Neuronal stem cell (in vitro differentiated cells): ENCODE measurements around the gene LSM12.
A peak's percentile ranks its signal among the peaks of the same experiment; 100 is the strongest.
"Not testable (repeated sequence)": the region's sequence is repeated elsewhere in the genome, so short reads cannot be mapped to it uniquely, and the experiment has no call there.

Experiments used
- DNase-seq: peaks from one replicate; pipeline ENCODE4 v3.0.0-alpha.2; 2013; ENCODE audit warnings: low spot score
- H2AFZ ChIP-seq: one replicate; pipeline ENCODE4 v1.6.1; 2013; ENCODE audit warnings: mild to moderate bottlenecking, low read length, inconsistent platforms
- H2AK5ac ChIP-seq: 2 replicates; pipeline ENCODE4 v1.6.1; 2013; ENCODE audit warnings: low read depth, mild to moderate bottlenecking, inconsistent platforms, low read length, moderate library complexity, mixed read lengths
- H2BK120ac ChIP-seq: 2 replicates; pipeline ENCODE4 v1.6.1; 2013; ENCODE audit warnings: low read depth, mild to moderate bottlenecking, inconsistent platforms, low read length, moderate library complexity, mixed read lengths
- H2BK12ac ChIP-seq: one replicate; pipeline ENCODE4 v1.6.1; 2013; ENCODE audit warnings: low read length, inconsistent platforms
- H2BK15ac ChIP-seq: 2 replicates; pipeline ENCODE4 v1.6.1; 2013; ENCODE audit warnings: mild to moderate bottlenecking, low read length, inconsistent platforms, mixed read lengths
- H2BK5ac ChIP-seq: one replicate; pipeline ENCODE4 v1.6.1; 2013; ENCODE audit warnings: inconsistent platforms, mild to moderate bottlenecking, low read length, moderate library complexity
- H3K14ac ChIP-seq: one replicate; pipeline ENCODE4 v1.6.1; 2013; ENCODE audit warnings: low read length, inconsistent platforms
- H3K18ac ChIP-seq: 2 replicates; pipeline ENCODE4 v1.6.1; 2013; ENCODE audit warnings: low read length, inconsistent platforms
- H3K23ac ChIP-seq: 2 replicates; pipeline ENCODE4 v1.6.1; 2013; ENCODE audit warnings: low read depth, mild to moderate bottlenecking, mixed read lengths, low read length, inconsistent platforms; ENCODE audit not compliant: poor library complexity
- H3K27ac ChIP-seq: replicated peaks from 3 replicates; pipeline ENCODE4 v1.5.1; 2013; ENCODE audit warnings: low read length, inconsistent platforms
- H3K27me3 ChIP-seq, 3 experiments: 2 replicates each; pipeline ENCODE4 v1.6.1; 2013; ENCODE audit warnings: low read length in 3 of 3, mild to moderate bottlenecking in 2 of 3, inconsistent platforms in 1 of 3, low read depth in 1 of 3, mixed read lengths in 1 of 3, moderate library complexity in 1 of 3; ENCODE audit not compliant: control insufficient read depth in 3 of 3, insufficient read depth in 3 of 3
- H3K36me3 ChIP-seq, 2 donors: replicated peaks in 1 of 2; 2 replicates each; pipeline ENCODE4 v1.6.1; 2013; ENCODE audit warnings: low read length in 2 of 2; ENCODE audit not compliant: control insufficient read depth in 2 of 2, insufficient read depth in 2 of 2
- H3K4ac ChIP-seq: 2 replicates; pipeline ENCODE4 v1.6.1; 2013; ENCODE audit warnings: inconsistent platforms, mild to moderate bottlenecking, low read length, moderate library complexity
- H3K4me1 ChIP-seq, 2 donors: 1 replicate in 1 of 2; 2 replicates in 1 of 2; pipeline ENCODE4 v1.6.1; 2013; ENCODE audit warnings: low read length in 2 of 2, low read depth in 1 of 2; ENCODE audit not compliant: control insufficient read depth in 2 of 2, insufficient read depth in 1 of 2
- H3K4me2 ChIP-seq: one replicate; pipeline ENCODE4 v1.6.1; 2013; ENCODE audit warnings: mild to moderate bottlenecking, low read length, inconsistent platforms; ENCODE audit not compliant: insufficient read depth, poor library complexity, severe bottlenecking
- H3K4me3 ChIP-seq, 2 donors: 2 replicates each; pipeline ENCODE4 v1.5.1; 2013; ENCODE audit warnings: low read length in 2 of 2, mild to moderate bottlenecking in 2 of 2, inconsistent platforms in 1 of 2, moderate library complexity in 1 of 2
- H3K79me1 ChIP-seq: one replicate; pipeline ENCODE4 v1.6.1; 2013; ENCODE audit warnings: low read depth, mild to moderate bottlenecking, inconsistent platforms, low read length, moderate library complexity
- H3K9ac ChIP-seq: one replicate; pipeline ENCODE4 v1.6.1; 2013; ENCODE audit warnings: mild to moderate bottlenecking, low read depth, low read length, inconsistent platforms; ENCODE audit not compliant: poor library complexity
- H3K9me3 ChIP-seq, 2 donors: replicated peaks in 1 of 2; 2 replicates each; pipeline versions ENCODE3 to v1.6.1; 2013; ENCODE audit warnings: low read length in 2 of 2, mild to moderate bottlenecking in 2 of 2, inconsistent platforms in 1 of 2, low read depth in 1 of 2, mixed read lengths in 1 of 2, moderate library complexity in 1 of 2; ENCODE audit not compliant: control insufficient read depth in 2 of 2, insufficient read depth in 1 of 2
- H4K8ac ChIP-seq: one replicate; pipeline ENCODE4 v1.6.1; 2013; ENCODE audit warnings: low read depth, mild to moderate bottlenecking, inconsistent platforms, low read length, moderate library complexity
- H4K91ac ChIP-seq: one replicate; pipeline ENCODE4 v1.6.1; 2013; ENCODE audit warnings: low read length, low read depth, mild to moderate bottlenecking, inconsistent platforms; ENCODE audit not compliant: poor library complexity
- WGBS, 2 donors: extraction: QIAGEN DNeasy Blood & Tissue Kit; methylation state at CpG; one replicate each; pipeline ENCODE4 v1.1.7; 2013; ENCODE audit warnings: missing lambda C conversion rate in 2 of 2, mixed read lengths in 1 of 2; ENCODE audit not compliant: insufficient read length in 2 of 2, insufficient replicate concordance in 1 of 2; ENCODE audit errors: extremely low coverage in 2 of 2; 5-methylcytosine and 5-hydroxymethylcytosine counted together

The LSM12 gene

GRCh38 chr17:44102849-44103622 is 36.6 kb upstream of the LSM12 start:
- Histone ChIP-seq H3K27me3 (no peaks in the 10 kb centered on the region), H2AFZ (no peak overlapping the region), H3K36me3 (peaks cover 0 to 1% of the 10 kb centered on the region in 2 donors), H2BK12ac (no peak overlapping the region), H3K79me1 (peaks cover 4% of the 10 kb centered on the region), H3K4ac (no peak overlapping the region), H2BK120ac (no peak overlapping the region), H2BK5ac (no peak overlapping the region), H3K9me3 (no peaks in the 10 kb centered on the region), H3K18ac (no peak overlapping the region), H3K4me2 (no peak overlapping the region), H4K8ac (no peak overlapping the region), H3K23ac (no peak overlapping the region), H4K91ac (no peak overlapping the region), H3K4me3 (no peak overlapping the region), H3K4me1 (peaks cover 6 to 11% of the 10 kb centered on the region in 2 donors), H2AK5ac (no peak overlapping the region), H3K14ac (no peak overlapping the region), H3K27ac (no peak overlapping the region), H3K9ac (no peak overlapping the region), H2BK15ac (no peak overlapping the region)
- no peak for DNase-seq
- WGBS, 2 donors, result no CpG with 5 or more reads among the region's 16 CpGs

GRCh38 chr17:44101858-44102257 is 35.4 kb upstream of the LSM12 start:
- H3K4me3 ChIP-seq, H4K91ac ChIP-seq, H3K4me2 ChIP-seq, H3K9ac ChIP-seq, H3K9me3 ChIP-seq, H2BK15ac ChIP-seq, H2AK5ac ChIP-seq, H3K4ac ChIP-seq, H2BK12ac ChIP-seq, H2BK120ac ChIP-seq, H3K23ac ChIP-seq, H2AFZ ChIP-seq, H2BK5ac ChIP-seq, H3K36me3 ChIP-seq, H4K8ac ChIP-seq, H3K27ac ChIP-seq, H3K14ac ChIP-seq, H3K27me3 ChIP-seq, H3K18ac ChIP-seq, DNase-seq: not testable (repeated sequence)
- no CpG with 5 or more reads among the region's 6 CpGs for WGBS, 2 donors
- Histone ChIP-seq H3K4me1 (peaks cover 6 to 14% of the 10 kb centered on the region in 2 donors), H3K79me1 (peaks cover 11% of the 10 kb centered on the region)

- H3K4ac ChIP-seq, result peak overlapping the region; percentile 66
- H3K27ac ChIP-seq, result peak overlapping the region; percentile 99
These were observed 30.9 kb upstream of the LSM12 start for GRCh38 chr17:44097110-44097958.

More at GRCh38 chr17:44097110-44097958, 30.9 kb upstream of the LSM12 start:
- Histone ChIP-seq H2BK12ac (peak overlapping the region; percentile 33), H4K91ac (peak overlapping the region; percentile 96), H3K36me3 (peaks cover 3 to 9% of the 10 kb centered on the region in 2 donors), H3K4me2 (no peak overlapping the region), H3K9me3 (no peaks in the 10 kb centered on the region), H3K79me1 (peaks cover 8% of the 10 kb centered on the region), H3K14ac (no peak overlapping the region), H3K9ac (peak overlapping the region; percentile 30), H2AK5ac (peak overlapping the region; percentile 99), H4K8ac (peak overlapping the region; percentile 8), H2AFZ (no peak overlapping the region), H2BK15ac (peak overlapping the region; percentile 93), H2BK120ac (no peak overlapping the region), H3K27me3 (no peaks in the 10 kb centered on the region), H3K4me3 (no peak overlapping the region), H3K4me1 (peaks cover 10 to 15% of the 10 kb centered on the region in 2 donors), H3K23ac (peak overlapping the region; percentile 90), H2BK5ac (peak overlapping the region; percentile 89), H3K18ac (peak overlapping the region; percentile 92)
- WGBS, 2 donors, result no CpG with 5 or more reads among the region's 13 CpGs
- DNase-seq, result no peak
